ENCODE measurements around the gene EDEM3. TPM values are rescaled to one million over a fixed set of nuclear protein-coding genes. Genes with fewer than 3 reads are reported as not detected.

The EDEM3 gene
- total and polyA plus RNA-seq, 9 of the 15 experiments (the other 6 are each of a cell fraction or from before 2014, with no cell fraction given) = 15.8 to 46.6 (median 28.0) TPM

DNA sequence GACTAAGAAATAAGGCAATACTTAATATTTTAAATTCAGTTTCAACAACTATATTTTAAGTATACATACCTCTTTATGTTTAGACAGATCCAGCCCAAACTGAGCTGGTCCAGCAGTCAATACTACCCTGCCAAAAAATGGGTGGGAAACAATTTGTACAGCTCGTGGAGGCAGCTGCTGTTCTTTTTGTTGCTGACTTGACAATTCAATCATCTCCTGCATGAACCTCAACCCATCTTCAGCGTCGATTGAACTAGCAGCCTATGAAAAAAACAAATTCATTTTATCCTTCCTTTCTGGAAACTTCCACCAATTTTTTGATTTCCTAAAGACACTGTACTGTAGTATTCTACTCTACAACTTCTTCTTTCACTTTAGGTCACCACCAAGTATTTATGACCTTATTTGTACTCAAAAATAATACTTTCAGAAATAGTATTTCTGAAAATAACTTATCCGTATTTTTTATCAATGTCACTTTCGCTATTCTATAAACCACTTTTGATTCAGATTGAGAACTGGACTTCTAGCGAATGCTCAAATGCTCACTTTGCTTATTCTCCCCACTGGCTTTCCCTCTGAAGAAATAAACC, 46.5 kb downstream of the EDEM3 start:
- Histone ChIP-seq H4K20me1 (replicated peaks; ENCODE audit: control insufficient read depth, insufficient read depth, low read length) (no peaks in the 10 kb centered on the region), H3K4me2 (ENCODE audit: insufficient read depth, low read length) (no peak overlapping the region), H3K9me1 (ENCODE audit: control insufficient read depth, insufficient read depth, low read length) (no peaks in the 10 kb centered on the region), H3K4me3 (no peak overlapping the region), H3K27ac (ENCODE audit: extremely low read depth, low read depth, low read length) (no peak overlapping the region), H3K79me2 (ENCODE audit: control insufficient read depth, insufficient read depth, low read length) (no peaks in the 10 kb centered on the region), H3K9me3 (replicated peaks; ENCODE audit: control insufficient read depth, insufficient read depth, low read depth, low read length) (no peaks in the 10 kb centered on the region), H3K27me3 (ENCODE audit: control insufficient read depth in 2 of 2, insufficient read depth in 2 of 2, low read length in 2 of 2) (no peaks in the 10 kb centered on the region), H3K9ac (ENCODE audit: insufficient read depth in 1 of 2, low read depth in 2 of 2, low read length in 2 of 2) (no peak overlapping the region), H3K4me1 (replicated peaks in 1 of 2; ENCODE audit: control insufficient read depth in 2 of 2, insufficient read depth in 2 of 2, low read length in 2 of 2) (no peaks in the 10 kb centered on the region), H2AFZ (ENCODE audit: low read depth, low read length) (no peak overlapping the region), H3K36me3 (ENCODE audit: control insufficient read depth, insufficient read depth, low read length) (peaks cover 86% of the 10 kb centered on the region)
- DNase-seq (ENCODE audit: extremely low read depth in 1 of 4, low spot score in 3 of 4) = no peak
- no peak for FAIRE-seq
- TF ChIP-seq HDAC8 (tag; IDR thresholded peaks at IDR 0.05) = no peak
- TF ChIP-seq ZNF431 (CRISPR knock-in tag; IDR thresholded peaks at IDR 0.05) = no peak
- peak; percentile 77 for TF ChIP-seq ZNF316 (IDR thresholded peaks at IDR 0.05)
- TF ChIP-seq MAFK (IDR thresholded peaks at IDR 0.05; ENCODE audit: low read length) = peak; percentile 31; the same call in 1 of the 2 replicates
- TF ChIP-seq TGIF2 (CRISPR knock-in tag; IDR thresholded peaks at IDR 0.05) = no peak
- TF ChIP-seq NBN (IDR thresholded peaks at IDR 0.05; ENCODE audit: low read depth) = no peak
- TF ChIP-seq GABPA (tag; conservative IDR thresholded peaks at IDR 0.05; ENCODE audit: low read depth) = no peak
- peak; percentile 72 for TF ChIP-seq C11orf30 (IDR thresholded peaks at IDR 0.05; ENCODE audit: low read depth)
- peak; percentile 48; the same call in 1 of the 2 replicates for TF ChIP-seq MAFG (tag; conservative IDR thresholded peaks at IDR 0.05)
- no peak for TF ChIP-seq GTF2E2 (tag; IDR thresholded peaks at IDR 0.05)
- no peak for TF ChIP-seq PRPF4 (IDR thresholded peaks at IDR 0.05; ENCODE audit: insufficient read depth, low read depth, low read length, poor library complexity, severe bottlenecking)
- TF ChIP-seq, protein P1, sequence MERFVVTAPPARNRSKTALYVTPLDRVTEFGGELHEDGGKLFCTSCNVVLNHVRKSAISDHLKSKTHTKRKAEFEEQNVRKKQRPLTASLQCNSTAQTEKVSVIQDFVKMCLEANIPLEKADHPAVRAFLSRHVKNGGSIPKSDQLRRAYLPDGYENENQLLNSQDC (CRISPR knock-in tag; IDR thresholded peaks at IDR 0.05) = no peak
- TF ChIP-seq, protein P2, sequence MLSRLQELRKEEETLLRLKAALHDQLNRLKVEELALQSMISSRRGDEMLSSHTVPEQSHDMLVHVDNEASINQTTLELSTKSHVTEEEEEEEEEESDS (CRISPR knock-in tag; IDR thresholded peaks at IDR 0.05) = no peak
- TF ChIP-seq USF1 (CRISPR knock-in tag; IDR thresholded peaks at IDR 0.05) = no peak
- peak; percentile 68 for TF ChIP-seq MAFF (IDR thresholded peaks at IDR 0.05; ENCODE audit: low read length)
- TF ChIP-seq, protein P3, sequence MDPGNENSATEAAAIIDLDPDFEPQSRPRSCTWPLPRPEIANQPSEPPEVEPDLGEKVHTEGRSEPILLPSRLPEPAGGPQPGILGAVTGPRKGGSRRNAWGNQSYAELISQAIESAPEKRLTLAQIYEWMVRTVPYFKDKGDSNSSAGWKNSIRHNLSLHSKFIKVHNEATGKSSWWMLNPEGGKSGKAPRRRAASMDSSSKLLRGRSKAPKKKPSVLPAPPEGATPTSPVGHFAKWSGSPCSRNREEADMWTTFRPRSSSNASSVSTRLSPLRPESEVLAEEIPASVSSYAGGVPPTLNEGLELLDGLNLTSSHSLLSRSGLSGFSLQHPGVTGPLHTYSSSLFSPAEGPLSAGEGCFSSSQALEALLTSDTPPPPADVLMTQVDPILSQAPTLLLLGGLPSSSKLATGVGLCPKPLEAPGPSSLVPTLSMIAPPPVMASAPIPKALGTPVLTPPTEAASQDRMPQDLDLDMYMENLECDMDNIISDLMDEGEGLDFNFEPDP (CRISPR knock-in tag; IDR thresholded peaks at IDR 0.05) = no peak
- TF ChIP-seq SIRT6 (IDR thresholded peaks at IDR 0.05; ENCODE audit: low read depth, low read length) = no peak
- no peak for ATAC-seq
- in situ Hi-C loops (cut with MboI) = no loop called here
- no TSS peak for BruUV-seq (replicated peaks)
- POLR2A ChIA-PET = interaction anchor here (0.6 to 1.9 kb wide), 2 partner anchors 19 to 266 kb away, joined by 3 to 5 read pairs; partner anchors contain the start of gene NIBAN1
- intact Hi-C loops (cut with micrococcal nuclease) = no loop called here
- 80% methylated on average over 6 of the region's 6 CpGs for WGBS (ENCODE audit: insufficient coverage, low coverage, missing lambda C conversion rate)
- CTCF ChIA-PET (ENCODE audit: low intra/inter-chr PET ratio) = no interaction called here

Measured in K562 (cell line).